ENCODE data around the gene PRRT4. TPM values are rescaled to one million over a fixed set of nuclear protein-coding genes. Genes with fewer than 3 reads are reported as not detected.

The PRRT4 gene
- total RNA-seq, 1 experiment from 2014 or later = 0.24 TPM

DNA sequence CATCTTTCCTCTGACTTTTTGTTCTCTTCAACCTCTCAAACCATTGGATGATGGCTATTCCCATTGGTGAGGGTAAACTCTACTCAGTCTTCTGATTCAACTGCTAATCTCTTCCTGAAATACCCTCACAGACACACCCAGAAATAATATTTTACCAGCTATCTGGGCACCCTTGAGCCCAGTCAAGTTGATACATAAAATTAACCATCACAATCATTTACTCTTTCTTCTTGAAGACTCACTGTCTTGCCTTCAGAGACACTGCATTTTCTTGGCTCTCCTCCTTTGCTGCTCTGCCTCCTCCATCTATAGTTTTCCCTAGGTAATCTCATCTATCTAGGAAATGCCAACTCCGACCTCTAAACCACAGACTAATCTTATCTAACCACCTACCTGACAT, 12.6 kb upstream of the PRRT4 start:
- no peaks in the 10 kb centered on the region for H3K36me3 Mint-ChIP-seq (ENCODE audit: insufficient read depth in 1 of 3, low read depth in 3 of 3)
- no peak overlapping the region for H2BK15ac ChIP-seq (ENCODE audit: low read depth, low read length)
- no peak overlapping the region for H4K91ac ChIP-seq (ENCODE audit: insufficient read length, low read depth, low read length)
- no peaks in the 10 kb centered on the region for H3K9me3 ChIP-seq (ENCODE audit: control insufficient read depth, low read depth, low read length)
- no peak overlapping the region for H2AK5ac ChIP-seq (ENCODE audit: insufficient read length, low read length)
- H2BK5ac ChIP-seq (ENCODE audit: insufficient read length, low read length) = no peak overlapping the region
- no peak overlapping the region for H3K9ac ChIP-seq (ENCODE audit: extremely low read depth, insufficient read length, low read length)
- no peak overlapping the region for H3K4ac ChIP-seq (ENCODE audit: low read depth, low read length)
- H3K14ac ChIP-seq (ENCODE audit: insufficient read depth, low read length) = no peak overlapping the region
- no CpG with 5 or more reads among the region's 1 CpG for WGBS (ENCODE audit: extremely low coverage, insufficient read length, low lambda C conversion rate)
- H3K79me2 ChIP-seq (ENCODE audit: insufficient read depth, low read length) = no peaks in the 10 kb centered on the region
- H2BK12ac ChIP-seq (ENCODE audit: insufficient read length, low read depth, low read length) = no peak overlapping the region
- no peak overlapping the region for H3T11ph ChIP-seq (ENCODE audit: low read length)
- H4K5ac ChIP-seq (ENCODE audit: insufficient read length, low read depth, low read length) = no peak overlapping the region
- H3K23me2 ChIP-seq (ENCODE audit: insufficient read length, low read depth, low read length, poor library complexity, severe bottlenecking) = no peaks in the 10 kb centered on the region
- H4K20me1 ChIP-seq (ENCODE audit: control insufficient read depth, insufficient read depth, insufficient read length) = no peaks in the 10 kb centered on the region
- H3K27me3 Mint-ChIP-seq (ENCODE audit: low read depth) = peaks cover 45% of the 10 kb centered on the region
- H3K4me2 ChIP-seq (ENCODE audit: insufficient read depth, insufficient read length, low read length) = no peak overlapping the region
- H3K4me3 Mint-ChIP-seq = no peak overlapping the region
- no peak overlapping the region for H3K27ac Mint-ChIP-seq
- H2BK120ac ChIP-seq (ENCODE audit: low read depth, low read length, poor library complexity, severe bottlenecking) = no peak overlapping the region
- no peak for TF ChIP-seq CTCF (conservative IDR thresholded peaks at IDR 0.05)
- H3K79me1 ChIP-seq (ENCODE audit: insufficient read depth, low read depth, low read length, poor library complexity, severe bottlenecking) = no peaks in the 10 kb centered on the region
- DNase-seq = no peak
- H3K23ac ChIP-seq (ENCODE audit: insufficient read length, low read depth, low read length) = no peak overlapping the region
- H3K27me3 ChIP-seq (ENCODE audit: insufficient read depth, low read length) = no peaks in the 10 kb centered on the region
- H3K56ac ChIP-seq (ENCODE audit: insufficient read length, low read depth, low read length) = no peak overlapping the region
- H3K9me3 Mint-ChIP-seq = peaks cover 0 to 2% of the 10 kb centered on the region in 2 experiments; a peak in 2 of 5 replicates
- no peak overlapping the region for H2BK20ac ChIP-seq (ENCODE audit: low read depth, low read length, poor library complexity, severe bottlenecking)
- H2AFZ ChIP-seq (ENCODE audit: low read length) = no peak overlapping the region
- no peak overlapping the region for H3K27ac ChIP-seq (ENCODE audit: insufficient read length, low read depth, low read length)
- no peaks in the 10 kb centered on the region for H3K4me1 ChIP-seq (ENCODE audit: insufficient read depth, low read length)
- H3K18ac ChIP-seq (ENCODE audit: insufficient read length, low read depth, low read length) = no peak overlapping the region
- no peak overlapping the region for H4K8ac ChIP-seq (replicated peaks; ENCODE audit: insufficient read length, low read depth, low read length)
- peaks cover 0 to 5% of the 10 kb centered on the region in 2 experiments; a peak in 2 of 4 replicates for H3K4me1 Mint-ChIP-seq

Measured in H9 (cell line).